Jurkat, Clone E6-1 (cell line): ENCODE measurements around the gene AZIN2. TPM values are rescaled to one million over a fixed set of nuclear protein-coding genes. Genes with fewer than 3 reads are reported as not detected.
"Not testable (repeated sequence)": the region's sequence is repeated elsewhere in the genome, so short reads cannot be mapped to it uniquely, and the experiment has no call there.

Source experiments
- DNase-seq: peaks from one replicate; pipeline ENCODE4 v3.0.0-alpha.2; 2011; ENCODE audit warnings: low read depth, low spot score
- H3K4me3 ChIP-seq: 2 replicates; pipeline ENCODE4 v1.5.1; 2011; ENCODE audit warnings: mild to moderate bottlenecking, low read length, control low read depth, moderate library complexity
- polyA plus RNA-seq: library from polyadenylated mRNA; unstranded; fragments of >200 nt; gene quantifications from one replicate; pipeline ENCODE4 v1.2.1, GENCODE V29; 2012; ENCODE audit warnings: missing spikeins; ENCODE audit not compliant: insufficient read length, insufficient read depth

Gene AZIN2
- 8.0 TPM for polyA plus RNA-seq

DNA sequence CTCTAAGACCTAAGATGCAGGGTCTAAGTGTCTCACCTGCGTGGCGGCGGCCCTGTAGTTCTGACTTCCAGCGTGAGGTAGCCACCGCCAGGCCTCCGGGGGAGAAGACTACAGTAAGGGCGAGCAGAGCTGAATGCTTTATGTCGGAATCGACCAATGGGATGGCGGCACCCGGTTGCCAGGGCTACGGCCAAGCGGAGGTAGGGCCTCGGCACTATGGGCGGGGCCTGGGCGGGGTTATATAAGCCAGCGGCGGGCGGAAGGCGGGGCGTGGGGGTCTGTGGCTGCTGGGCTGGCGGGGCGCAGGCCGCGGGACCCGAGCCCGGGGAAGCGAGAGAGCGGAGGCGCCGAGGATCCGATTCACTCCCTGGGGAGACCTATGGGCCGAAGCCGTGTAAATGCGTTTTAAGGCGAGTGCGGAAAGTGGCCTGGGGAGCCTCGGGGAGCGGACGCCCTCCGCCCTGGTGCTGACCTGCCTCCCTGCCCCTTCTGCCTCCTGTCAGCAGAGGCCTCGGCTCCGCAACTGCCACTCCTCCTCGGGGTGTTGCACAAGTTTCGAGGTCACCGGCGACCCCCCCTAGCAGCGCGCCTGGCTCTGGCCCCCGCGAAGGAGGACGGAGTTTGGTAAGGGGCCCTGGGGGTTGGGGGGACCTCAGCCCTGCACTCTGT lies at the start of gene AZIN2:
Gene AZIN2 (plus strand): TSS at position 269 of the 669 bp plus-strand sequence. CDS start 1,097 bp downstream, outside the sequence.
- peak; percentile 91 for DNase-seq
- peak within 1 kb of the TSS; percentile 69 for H3K4me3 ChIP-seq

GRCh38 chr1:33031506-33031905 lies 49.4 kb upstream of the AZIN2 start:
- no peak for DNase-seq
- no peak overlapping the region for H3K4me3 ChIP-seq

DNA sequence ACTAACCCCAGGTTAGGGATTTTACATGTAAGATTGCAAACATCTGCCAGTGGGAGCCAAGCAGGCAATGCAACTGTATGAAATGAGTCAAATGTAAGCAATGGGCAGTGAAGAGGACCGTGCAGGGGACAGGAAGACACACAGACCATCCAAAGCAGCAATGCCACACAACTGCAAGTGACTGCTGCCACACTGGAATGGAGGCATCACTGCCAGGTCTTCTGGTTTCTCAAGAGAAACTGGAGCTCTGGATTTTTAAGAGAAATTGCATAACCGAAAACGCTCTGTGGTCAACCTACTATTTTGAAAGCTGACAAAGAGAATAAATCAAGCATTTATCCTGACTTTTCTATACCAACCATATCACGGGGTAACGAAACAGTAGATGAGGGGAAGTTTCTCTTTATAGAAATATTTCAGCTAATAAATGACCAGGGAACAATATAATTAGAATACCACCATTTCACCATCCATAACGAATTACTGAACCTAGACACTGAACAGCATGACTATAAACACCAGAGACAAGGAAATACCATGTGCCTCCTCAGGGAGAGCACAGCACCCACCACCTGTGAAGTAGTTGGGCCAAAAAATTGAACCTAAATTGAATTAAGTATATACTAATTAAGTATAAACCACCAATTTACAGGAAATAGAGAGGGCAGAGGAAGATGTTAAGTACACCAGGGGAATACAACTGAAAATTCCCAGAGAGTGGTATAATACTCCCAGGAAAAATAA lies 48.7 kb upstream of the AZIN2 start:
- no peak overlapping the region for H3K4me3 ChIP-seq
- DNase-seq, result no peak

DNA sequence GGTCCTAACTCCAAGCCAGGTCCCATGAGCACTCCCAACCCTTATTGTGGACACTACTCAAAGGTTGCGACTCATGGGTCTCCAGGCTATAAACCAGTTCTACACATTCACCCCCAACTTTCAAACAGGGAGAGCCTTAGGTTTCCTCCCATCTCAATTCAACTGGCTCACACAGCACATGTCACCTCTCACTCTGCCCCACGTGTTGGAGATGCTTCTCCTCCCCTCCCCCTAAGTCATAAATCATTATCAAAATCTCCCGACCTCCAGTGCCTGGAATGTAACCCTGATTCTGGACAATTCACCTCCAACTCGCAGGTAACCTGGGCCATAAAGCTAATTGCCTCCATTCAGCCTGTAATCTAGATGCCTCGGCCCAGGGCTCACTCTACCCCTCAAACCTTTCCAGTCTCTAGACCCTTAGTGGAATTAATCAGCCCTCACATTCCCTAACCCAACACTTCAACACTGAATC lies 44.9 kb upstream of the AZIN2 start:
- no peak for DNase-seq
- H3K4me3 ChIP-seq, result peak overlapping the region; percentile 85

DNA sequence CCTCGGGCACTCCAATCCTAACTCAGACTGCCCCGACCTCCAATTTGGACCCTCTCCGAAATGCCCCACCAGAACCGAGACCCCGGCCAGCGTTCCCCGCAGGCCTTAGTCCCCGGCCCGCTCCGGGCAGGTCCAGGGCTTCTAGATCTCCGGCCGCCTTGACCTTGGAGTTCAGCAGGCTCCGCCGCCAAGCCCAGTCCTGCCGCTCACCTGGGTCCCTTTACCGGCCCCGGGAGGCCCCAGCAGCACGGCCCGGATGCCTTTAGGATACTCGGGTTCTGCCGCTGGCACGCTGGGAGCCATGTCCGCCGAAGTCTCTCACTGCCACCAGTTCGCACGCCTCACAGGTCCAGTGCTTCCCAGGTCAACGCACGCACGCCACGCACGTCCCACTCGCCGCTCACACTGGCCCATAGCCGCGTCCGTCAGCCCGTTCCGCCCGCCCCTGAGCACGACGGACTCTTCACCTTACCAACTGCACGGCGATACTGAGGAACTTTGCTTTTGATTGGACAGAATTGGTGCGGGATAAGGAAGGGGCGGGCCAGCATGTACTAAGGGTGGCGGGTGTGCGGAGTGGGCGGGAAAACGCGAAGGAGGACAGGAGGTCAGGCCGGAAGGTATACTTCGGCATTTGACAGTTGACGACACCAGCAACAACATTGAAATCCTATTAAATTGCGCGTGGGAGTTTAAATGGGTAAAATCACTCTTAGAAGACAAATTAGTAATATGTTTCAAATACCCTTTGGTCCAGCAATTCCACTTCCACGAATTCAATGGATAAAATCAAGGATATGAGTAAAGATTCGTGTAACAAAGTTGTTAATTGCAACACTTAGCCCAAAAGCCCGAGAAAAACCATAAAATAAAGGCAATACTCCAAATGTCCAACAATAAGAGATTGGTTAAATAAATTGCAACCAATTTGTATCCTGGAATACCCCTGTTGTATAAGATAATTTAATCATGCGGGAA lies 44.1 kb upstream of the AZIN2 start, which contains the start of gene AK2:
Gene AK2 (minus strand): TSS at position 358 of the 978 bp plus-strand sequence. CDS start 55 bp downstream, at position 303.
- peak; percentile 98 for DNase-seq
- peak within 1 kb of the TSS; percentile 85 for H3K4me3 ChIP-seq

DNA sequence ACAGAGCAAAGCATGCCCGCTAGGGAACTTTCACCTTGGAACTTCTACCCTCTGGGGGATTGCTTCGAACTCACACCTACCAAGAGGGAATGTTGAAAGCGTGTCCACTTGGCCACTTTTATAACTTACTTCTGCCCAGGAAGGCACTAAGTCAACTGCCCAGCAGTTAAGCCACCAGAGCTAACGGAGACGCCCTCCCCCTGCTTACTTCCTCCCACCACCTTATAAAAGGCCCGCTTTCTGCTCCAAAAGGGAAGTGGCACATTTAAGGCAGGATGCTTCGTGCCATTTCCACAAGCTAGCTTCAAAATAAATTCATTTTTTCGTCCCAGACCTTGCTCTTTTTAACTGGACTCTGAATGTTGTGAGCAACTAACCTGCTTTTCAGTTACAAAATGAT lies 41.1 kb upstream of the AZIN2 start:
- no peak for DNase-seq
- no peak overlapping the region for H3K4me3 ChIP-seq

DNA sequence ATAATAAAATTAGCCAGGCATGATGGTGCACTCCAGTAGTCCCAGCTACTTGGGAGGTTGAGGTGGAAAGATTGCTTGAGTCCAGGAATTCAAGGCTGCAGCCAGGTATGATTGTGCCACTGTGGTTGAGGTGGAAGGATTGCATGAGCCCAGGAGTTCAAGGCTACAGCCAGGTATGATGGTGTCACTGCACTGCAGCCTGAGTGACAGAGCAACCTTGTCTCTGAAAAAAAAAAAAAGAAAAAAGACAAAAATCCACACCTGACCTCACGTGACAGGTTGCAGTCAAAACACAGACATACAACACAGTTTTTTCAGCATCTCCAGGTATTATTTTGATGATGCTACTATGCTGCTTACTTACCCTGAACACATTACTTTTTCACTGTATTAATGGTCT lies 39.9 kb upstream of the AZIN2 start:
- DNase-seq, result no peak
- H3K4me3 ChIP-seq, result no peak overlapping the region

- H3K4me3 ChIP-seq, result no peak overlapping the region
- no peak for DNase-seq
Measured at GRCh38 chr1:33042831-33043230, 38.1 kb upstream of the AZIN2 start.

DNA sequence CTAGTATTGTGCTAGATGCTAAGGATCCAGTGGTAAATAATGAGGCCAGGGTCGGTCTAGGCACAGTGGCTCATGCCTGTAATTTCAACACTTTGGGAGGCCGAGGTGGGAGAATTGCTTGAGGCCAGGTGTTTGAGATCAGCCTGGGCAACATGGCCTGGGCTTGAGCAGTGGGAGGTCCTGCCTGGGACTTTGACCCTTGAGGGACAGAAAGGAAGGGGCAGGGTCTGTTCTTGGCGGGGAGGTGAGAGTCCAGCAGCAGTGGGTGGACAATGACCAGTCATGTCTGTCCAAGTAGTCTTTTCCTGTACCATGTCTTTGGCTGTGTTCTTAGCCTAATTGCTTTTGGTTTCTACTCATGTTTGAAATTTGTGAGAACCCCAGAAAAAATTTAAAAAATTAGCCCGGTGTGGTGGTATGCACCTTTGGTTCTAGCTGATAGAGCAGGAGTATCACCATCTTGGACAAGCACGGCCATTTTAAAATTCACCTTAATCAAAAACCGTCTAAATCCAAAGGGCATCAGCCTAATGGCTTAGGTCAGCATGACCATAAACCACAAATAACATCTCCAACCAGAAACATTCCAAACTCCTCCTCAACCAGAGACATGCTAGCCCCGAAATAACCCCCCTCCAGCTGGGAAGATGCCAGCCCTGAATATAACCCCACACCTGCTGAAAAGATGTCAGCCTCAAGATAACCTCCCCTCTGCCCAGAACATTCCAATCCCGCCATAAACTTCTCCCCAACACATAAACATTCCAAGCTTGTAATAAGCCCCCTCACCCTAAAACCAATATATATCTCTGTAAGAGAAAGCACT lies 37.5 kb upstream of the AZIN2 start:
- DNase-seq, result no peak

GRCh38 chr1:33045246-33045645 lies 35.7 kb upstream of the AZIN2 start:
- DNase-seq, result no peak
- H3K4me3 ChIP-seq, result no peak overlapping the region

More for the DNA sequence above, 37.5 kb upstream of the AZIN2 start:
- H3K4me3 ChIP-seq, result no peak overlapping the region

- H3K4me3 ChIP-seq, result no peak overlapping the region
- peak; percentile 63 for DNase-seq
Measured at GRCh38 chr1:33045814-33046213, 35.1 kb upstream of the AZIN2 start.

DNA sequence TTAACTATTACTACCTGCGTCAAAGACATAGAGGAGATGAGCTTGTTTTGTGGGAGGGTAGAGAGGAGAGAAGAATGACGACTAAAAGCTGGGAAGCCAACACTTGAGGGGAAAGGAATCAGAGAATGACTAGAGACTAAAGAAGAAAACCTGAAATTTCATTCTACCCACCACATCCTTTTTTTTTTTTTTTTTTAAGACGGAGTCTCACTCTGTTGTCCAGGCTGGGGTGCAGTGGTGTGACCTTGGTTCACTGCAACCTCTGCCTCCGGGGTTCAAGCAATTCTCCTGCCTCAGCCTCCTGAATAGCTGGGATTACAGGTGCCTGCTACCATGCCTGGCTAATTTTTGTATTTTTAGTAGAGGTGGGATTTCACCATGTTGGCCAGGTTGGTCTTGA lies 34.7 kb upstream of the AZIN2 start:
- not testable (repeated sequence) for DNase-seq, H3K4me3 ChIP-seq

- DNase-seq, result no peak
- H3K4me3 ChIP-seq, result no peak overlapping the region
Measured at GRCh38 chr1:33047290-33047689, 33.7 kb upstream of the AZIN2 start.

- H3K4me3 ChIP-seq, result no peak overlapping the region
- no peak for DNase-seq
Measured at GRCh38 chr1:33047839-33048305, 33.1 kb upstream of the AZIN2 start.

DNA sequence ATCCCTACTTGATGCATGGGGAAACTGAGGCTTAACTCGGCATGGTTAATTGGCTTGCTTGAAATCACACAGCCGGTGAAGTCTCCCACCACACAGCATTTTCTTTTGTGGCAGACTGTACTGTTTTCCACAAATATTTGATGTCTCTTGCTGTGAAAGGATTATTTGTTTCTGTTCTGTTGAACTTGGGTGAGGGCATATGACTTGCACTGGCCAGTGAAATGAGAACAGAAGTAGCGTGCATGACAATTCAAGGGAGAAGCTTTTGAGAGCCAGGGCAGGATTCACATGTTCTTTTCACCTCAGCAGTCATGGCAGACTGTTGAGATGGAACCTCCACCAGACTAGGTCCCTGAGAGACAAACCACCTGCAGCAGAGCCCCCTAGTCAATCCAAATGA lies 32.5 kb upstream of the AZIN2 start:
- H3K4me3 ChIP-seq, result no peak overlapping the region
- DNase-seq, result no peak

- DNase-seq, result no peak
Measured at GRCh38 chr1:33049371-33049770, 31.6 kb upstream of the AZIN2 start.

DNA sequence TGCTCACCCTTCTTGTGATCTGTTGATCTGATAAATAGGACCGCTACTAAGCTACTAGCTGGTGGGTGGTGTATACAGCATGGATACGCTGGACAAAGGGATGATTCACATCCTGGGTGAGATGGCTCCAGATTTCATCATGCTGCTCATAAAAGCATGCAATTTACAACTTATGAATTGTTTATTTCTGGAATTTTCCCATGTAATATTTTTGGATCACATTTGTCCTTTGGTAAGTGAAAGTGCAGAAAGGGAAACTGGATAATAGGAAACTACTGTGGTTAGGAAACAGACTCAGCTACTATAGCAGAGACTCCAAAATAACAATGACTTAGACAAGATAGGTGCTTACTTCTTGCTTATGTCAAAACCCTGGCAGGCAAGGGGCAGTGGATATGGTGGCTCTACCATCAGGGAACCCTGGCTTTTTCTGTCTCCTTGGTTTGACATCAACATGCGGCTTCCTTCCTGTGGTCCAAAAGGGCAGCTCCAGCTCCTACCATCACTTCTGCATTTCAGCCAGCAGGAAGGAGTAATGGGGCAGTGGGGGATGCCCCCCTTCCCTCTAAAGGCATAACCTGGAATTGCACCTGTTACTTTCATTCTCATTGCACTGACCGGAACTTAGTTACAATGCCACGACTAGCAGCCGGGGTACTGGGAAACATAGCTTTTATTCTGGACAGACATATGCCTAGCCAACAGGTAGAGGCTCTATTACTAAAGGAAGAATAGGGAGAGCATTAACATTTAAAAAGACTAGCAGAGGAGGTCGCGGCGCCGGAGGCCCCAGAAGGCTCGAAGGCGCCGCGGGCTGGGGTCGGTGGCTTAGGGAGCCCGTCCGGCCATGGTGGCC lies 30.5 kb upstream of the AZIN2 start:
- DNase-seq, result no peak
- H3K4me3 ChIP-seq, result no peak overlapping the region

More at GRCh38 chr1:33049371-33049770, 31.6 kb upstream of the AZIN2 start:
- H3K4me3 ChIP-seq, result no peak overlapping the region
